Measurements from ENCODE around the gene SPON2. TPM values are rescaled to one million over a fixed set of nuclear protein-coding genes. Genes with fewer than 3 reads are reported as not detected.
A peak's percentile ranks its signal among the peaks of the same experiment; 100 is the strongest.

Gene SPON2
- total RNA-seq, 1 donor = 21.1 TPM

DNA sequence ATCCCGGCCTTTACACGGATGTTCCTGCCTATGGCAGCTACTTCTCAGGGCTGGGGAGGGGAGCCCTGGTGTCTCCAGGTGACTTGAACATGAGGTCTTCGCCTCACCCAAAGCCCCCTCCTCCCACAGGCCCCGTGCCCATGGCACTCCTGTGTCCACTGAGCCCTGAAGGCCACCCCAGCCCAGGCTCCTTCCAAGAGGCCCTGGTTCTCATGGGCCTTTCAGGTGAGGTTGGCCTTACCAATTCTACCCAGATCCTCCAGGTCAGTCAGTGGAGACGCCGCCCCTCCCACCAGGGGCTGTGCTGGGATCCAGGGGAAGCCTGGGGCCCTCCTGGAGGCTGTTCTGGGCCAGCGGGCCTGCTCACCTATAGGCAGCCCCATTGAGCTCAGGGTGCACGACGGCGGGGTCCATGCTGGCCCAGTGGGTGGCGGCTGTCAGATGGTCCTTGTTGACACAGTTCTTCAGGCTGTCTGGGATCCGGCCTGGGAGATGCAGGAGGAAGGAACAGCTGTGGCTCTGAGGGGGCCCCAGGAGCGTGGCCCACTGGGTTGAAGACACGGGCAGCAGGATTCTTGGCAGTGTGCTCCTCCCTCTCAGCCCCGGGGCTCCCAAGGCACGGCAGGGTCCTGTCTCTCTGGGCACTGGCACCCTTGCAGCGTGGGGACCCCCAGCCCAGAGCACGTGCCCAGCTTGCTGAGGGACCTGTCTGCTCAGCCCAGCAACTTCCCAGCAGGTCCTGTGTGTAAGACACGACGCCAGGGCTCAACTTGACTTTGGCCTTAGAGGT lies 40.4 kb upstream of the SPON2 start:
- DNase-seq (ENCODE audit: low read depth) = no peak
- TF ChIP-seq, protein P1, sequence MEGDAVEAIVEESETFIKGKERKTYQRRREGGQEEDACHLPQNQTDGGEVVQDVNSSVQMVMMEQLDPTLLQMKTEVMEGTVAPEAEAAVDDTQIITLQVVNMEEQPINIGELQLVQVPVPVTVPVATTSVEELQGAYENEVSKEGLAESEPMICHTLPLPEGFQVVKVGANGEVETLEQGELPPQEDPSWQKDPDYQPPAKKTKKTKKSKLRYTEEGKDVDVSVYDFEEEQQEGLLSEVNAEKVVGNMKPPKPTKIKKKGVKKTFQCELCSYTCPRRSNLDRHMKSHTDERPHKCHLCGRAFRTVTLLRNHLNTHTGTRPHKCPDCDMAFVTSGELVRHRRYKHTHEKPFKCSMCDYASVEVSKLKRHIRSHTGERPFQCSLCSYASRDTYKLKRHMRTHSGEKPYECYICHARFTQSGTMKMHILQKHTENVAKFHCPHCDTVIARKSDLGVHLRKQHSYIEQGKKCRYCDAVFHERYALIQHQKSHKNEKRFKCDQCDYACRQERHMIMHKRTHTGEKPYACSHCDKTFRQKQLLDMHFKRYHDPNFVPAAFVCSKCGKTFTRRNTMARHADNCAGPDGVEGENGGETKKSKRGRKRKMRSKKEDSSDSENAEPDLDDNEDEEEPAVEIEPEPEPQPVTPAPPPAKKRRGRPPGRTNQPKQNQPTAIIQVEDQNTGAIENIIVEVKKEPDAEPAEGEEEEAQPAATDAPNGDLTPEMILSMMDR (IDR thresholded peaks at IDR 0.05; ENCODE audit: insufficient read depth, low read length) = no peak
- no peak overlapping the region for H3K4me3 ChIP-seq (ENCODE audit: low read depth, low read length)

DNA sequence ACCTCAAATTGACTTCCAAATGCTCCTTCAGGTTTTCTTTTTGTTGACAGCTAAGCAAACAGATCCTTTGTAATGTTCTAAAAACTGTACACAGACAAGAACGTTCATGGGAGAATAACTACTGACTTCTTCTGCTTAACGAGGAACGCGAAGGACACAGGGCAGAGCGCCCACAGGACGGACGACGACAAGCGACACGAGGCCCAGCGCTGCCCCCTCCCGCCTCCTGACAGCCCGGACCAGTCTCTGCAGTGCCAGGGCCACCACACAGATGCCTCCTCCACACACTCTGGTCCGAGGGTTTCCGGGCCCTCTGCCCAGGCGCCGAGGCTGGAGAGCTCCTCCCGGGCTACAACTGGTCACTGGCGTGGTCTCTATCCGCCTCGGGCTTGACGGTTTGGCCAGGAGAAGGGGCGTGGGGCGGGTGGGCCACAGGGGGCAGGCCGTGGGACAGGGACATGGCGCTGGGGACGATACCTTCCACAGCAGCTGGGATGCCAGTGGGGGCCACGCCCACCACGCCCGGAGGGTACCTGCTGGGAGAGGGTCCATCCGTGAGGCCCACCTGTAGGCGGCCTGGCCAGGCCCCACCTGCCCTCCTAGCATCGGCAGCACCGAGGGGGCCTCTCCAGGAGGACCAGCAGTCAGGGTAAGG lies 39.6 kb upstream of the SPON2 start:
- TF ChIP-seq, protein P1 (IDR thresholded peaks at IDR 0.05; ENCODE audit: insufficient read depth, low read length) = no peak
- no peak overlapping the region for H3K4me3 ChIP-seq (ENCODE audit: low read depth, low read length)
- DNase-seq (ENCODE audit: low read depth) = no peak

DNA sequence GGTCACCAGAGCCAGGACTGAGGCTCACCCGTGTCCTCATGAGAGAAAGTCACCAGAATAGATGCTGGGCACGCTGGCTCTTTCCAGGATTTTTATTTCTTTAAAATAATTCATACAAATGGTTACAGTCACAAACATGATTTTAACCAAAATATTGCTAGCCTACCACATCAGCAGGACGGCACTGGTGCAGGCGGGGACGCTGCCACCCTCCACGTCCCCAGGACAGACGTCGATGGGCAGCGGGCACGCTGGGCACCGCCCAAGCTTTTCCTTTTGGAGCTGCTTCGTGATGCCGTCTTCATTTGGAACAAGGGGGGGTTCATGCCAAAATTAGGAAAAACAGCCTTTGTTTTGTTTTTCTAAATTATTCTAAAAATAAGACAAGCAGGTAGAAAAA lies 39.0 kb upstream of the SPON2 start:
- no peak overlapping the region for H3K4me3 ChIP-seq (ENCODE audit: low read depth, low read length)
- no peak for DNase-seq (ENCODE audit: low read depth)
- TF ChIP-seq, protein P1 (IDR thresholded peaks at IDR 0.05; ENCODE audit: insufficient read depth, low read length) = no peak

DNA sequence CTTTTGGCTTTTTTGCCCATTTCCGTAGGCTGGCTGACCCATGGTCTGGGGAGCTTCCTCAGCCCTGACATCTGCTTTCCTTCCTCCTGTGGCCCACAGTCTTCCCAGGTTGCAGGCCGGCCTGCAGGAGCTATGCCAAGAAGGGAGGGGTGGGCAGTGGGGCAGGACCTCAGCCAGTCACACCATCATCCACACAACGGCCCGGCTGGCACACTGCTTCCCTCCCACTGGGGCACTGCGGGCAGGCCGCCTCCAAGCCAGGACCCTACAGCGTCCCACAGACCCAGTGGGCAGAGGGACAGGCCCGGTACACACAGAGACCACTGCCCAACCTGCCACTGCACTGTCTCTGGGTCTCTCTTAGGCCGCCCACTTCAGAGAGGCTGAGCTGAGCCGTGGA lies 38.6 kb upstream of the SPON2 start:
- no peak overlapping the region for H3K4me3 ChIP-seq (ENCODE audit: low read depth, low read length)
- TF ChIP-seq, protein P1 (IDR thresholded peaks at IDR 0.05; ENCODE audit: insufficient read depth, low read length) = no peak

DNA sequence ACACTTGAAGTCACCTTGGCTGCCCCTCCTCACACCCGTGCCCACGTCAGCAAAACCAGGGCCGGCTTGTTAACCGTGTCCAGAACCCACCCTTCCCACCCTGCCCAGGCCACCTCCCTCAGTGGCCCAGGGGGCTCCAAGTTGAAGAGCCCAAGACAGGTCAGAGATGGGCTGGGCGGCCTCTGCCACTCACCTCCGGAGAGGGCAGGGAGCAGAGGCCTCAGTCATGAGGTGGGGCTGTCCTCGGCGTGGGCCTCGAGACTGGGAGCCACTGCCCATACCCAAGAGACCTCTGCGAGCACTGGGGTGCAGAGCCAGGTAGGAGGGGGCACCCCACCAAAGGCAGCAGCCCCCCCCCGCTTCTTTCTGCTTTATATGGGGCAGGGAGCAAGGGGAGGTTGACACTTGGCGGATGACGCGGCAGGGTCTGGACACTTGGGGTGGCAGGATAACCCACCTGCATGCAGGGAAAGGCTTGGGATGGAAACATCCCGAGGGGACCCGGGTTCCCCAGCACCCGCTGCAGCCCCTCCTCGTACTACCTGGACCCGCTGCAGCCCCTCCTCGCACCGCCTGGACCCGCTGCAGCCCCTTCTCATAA lies 38.0 kb upstream of the SPON2 start:
- H3K4me3 ChIP-seq (ENCODE audit: low read depth, low read length) = no peak overlapping the region
- no peak for DNase-seq (ENCODE audit: low read depth)
- TF ChIP-seq, protein P1 (IDR thresholded peaks at IDR 0.05; ENCODE audit: insufficient read depth, low read length) = no peak

More for the DNA sequence above, 38.6 kb upstream of the SPON2 start:
- DNase-seq (ENCODE audit: low read depth) = no peak

DNA sequence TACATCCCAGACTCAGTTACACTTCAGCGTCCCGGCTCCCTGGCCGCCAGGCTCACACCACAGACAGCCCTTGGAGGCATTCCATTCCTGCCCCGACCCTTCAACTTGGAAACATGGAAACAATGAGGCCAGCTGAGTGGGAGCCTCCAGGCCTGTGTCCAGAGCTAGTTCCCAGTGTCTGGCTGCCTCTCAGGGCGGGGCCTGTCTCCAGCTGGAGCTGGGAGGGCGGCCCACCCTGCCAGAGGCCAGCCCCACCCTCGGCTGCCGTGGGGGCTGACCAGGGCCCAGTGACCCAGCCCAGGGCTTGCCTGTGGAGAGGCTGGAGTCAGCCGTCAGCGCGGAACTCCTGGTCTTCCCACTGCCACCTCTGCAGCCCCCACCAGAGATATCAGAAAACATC lies 37.4 kb upstream of the SPON2 start:
- peak; percentile 89 for DNase-seq (ENCODE audit: low read depth)
- TF ChIP-seq, protein P1 (IDR thresholded peaks at IDR 0.05; ENCODE audit: insufficient read depth, low read length) = no peak
- no peak overlapping the region for H3K4me3 ChIP-seq (ENCODE audit: low read depth, low read length)

All from fibroblast of the aortic adventitia (primary cell).